ENCODE measurements around the gene DVL2. TPM values are rescaled to one million over a fixed set of nuclear protein-coding genes. Genes with fewer than 3 reads are reported as not detected.

The DVL2 gene
- polyA plus RNA-seq, 10 donors = 24.5 to 40.5 (median 34.9) TPM

- peak; percentile 100 for DNase-seq
Measured at GRCh38 chr17:7239091-7240027, 5.0 kb upstream of the DVL2 start, which contains the start of gene PHF23. PHF23 (minus strand) TSS chr17:7239457; CDS start chr17:7239279, 178 bp downstream.

DNA sequence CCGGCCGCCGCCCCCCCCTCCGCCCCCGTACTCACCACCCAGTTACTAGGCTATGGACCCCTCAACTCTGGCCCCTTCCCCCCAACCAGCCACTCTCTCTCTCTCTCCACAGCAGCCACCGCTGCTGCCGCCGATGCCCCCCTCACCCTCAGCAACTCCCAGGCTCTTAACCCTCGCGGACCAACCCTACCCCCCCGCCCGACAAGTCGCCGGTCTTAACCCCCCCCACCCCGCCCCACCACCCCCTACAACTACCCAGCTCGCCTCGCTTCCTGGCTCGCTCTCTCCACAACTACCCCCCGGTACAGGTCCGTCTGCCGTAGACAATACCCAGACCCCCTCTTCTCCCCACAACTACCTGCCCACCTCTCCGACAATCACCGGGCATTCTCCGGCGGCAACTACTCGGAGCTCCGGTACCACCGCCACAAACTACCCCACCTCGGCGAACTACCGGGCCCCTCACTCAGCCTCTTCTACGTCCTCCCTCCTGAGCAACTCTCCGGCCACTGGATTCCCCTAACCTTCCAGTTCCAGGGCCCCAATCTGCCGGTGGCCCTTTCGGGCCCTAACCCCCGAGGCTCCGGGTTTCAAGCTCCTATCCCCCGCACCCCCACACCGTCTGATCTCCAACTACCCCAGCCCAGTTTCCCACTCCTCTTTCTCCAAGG lies 4.2 kb upstream of the DVL2 start:
- peak in 1 of 3 donors; percentile 64 for DNase-seq

- peak in 2 of 3 donors; percentile 79 to 84 for DNase-seq
Measured at GRCh38 chr17:7237761-7238419, 3.6 kb upstream of the DVL2 start.

DNA sequence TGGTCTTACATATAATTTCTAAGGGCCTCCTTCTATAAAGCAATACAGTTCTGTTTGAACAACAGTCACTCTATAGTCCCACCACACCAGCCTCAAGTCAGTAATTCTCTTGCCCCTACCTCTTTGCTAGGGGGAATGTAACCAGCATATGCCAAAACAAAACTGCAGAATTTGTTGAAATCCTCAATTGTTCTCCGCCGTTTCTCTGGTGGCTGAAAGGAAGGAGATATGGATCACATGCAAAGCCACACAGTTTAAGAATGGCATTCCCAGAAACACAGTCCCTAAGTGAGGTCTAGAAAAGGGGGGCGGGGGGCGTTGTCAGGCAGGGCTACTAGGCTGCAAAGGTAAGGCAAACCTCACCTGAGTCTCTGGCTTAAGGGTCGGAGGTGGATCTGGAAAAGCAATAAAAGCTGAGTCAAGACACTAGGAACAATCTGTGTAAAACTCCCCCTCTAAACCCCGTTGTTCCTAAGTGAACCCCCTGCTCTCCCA lies 3.0 kb upstream of the DVL2 start:
- no peak for DNase-seq

DNA sequence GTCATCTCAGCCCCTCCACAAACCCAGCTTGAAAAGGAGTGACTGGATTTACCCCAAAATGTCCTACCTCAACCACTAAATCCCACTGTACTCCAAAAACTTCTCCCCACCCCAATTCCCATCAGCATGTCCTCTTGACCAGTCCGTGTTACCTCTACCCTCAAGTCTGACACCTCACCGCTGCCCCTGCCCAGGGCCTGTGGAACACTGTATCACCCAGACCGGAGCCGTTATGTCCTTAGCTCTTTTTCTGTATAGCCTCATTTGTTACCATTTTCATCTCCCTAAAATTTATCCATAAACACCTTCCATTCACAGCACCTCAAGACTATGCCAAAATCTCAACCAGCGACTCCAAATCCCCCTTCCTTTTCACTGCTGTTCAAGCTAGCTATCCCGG lies 2.5 kb upstream of the DVL2 start:
- no peak for DNase-seq

GRCh38 chr17:7235693-7236665 lies 1.7 kb upstream of the DVL2 start:
- DNase-seq = no peak

GRCh38 chr17:7233701-7234082 lies 625 bp downstream of the DVL2 start:
- no peak for DNase-seq

- no peak for DNase-seq
Measured at GRCh38 chr17:7232114-7232513, 2.2 kb downstream of the DVL2 start.

GRCh38 chr17:7229504-7229903 lies 4.8 kb downstream of the DVL2 start:
- no peak for DNase-seq

DNA sequence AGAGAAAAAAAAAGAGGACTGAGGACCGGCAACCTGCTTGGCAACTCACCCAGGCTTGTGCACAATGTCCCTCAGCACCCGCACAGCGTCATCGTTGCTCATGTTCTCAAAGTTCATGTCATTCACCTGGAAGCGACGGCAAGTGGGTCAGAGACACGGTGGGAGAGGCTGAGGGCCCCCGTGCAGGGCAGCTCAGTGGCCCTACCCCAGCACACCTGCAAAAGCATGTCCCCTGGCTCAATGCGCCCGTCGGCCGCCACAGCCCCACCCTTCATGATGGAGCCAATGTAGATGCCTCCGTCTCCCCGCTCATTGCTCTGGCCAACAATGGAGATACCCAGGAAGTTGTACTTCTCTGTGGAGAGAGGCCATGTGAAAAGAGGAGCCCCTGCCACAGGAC lies 5.4 kb downstream of the DVL2 start:
- DNase-seq = no peak

DNA sequence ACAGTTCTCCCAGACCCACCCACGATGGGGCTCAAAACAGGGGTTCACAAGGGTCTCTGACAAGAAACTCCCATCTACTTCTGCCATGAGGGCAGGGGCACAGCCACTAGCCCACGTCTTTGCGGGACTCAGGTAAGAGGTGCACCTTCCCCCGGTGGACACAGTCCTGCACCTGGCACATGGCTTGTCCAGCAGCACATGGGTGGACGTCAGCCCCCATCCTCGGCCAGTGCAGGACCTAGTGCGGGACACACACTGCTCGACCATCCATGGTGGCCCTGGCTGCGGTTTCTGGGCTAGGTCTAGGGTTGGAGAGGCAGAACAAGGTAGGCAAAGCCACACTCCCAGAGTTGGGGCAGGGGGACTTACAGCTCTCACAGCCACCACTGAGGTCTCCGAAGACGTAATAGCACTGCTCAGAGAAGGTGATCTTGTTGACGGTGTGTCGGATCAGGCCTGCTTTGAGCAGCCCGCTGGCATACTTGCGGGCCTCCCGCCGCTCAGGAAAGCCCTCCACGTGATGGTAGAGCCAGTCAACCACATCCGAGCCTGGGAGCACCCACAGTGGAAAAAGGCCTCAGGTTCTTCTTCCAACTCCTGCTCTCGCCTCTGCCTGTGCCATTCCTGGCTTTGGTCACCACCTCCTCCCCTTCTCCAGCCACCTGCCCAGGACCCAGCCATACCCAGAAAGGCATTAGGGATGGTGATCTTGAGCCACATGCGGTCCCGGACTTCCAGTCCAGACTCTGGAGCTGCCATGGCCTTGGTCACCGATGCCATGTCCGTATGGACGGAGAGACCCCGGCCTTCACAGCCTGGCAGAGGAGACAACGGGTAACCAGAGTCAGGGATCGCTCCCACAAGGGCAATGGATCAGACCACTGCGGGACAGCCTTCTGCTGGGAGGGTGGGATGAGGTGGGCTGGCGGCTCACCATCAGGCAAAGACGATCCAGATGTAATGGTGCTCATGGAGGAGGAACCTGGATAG lies 7.3 kb downstream of the DVL2 start:
- DNase-seq = no peak

DNA sequence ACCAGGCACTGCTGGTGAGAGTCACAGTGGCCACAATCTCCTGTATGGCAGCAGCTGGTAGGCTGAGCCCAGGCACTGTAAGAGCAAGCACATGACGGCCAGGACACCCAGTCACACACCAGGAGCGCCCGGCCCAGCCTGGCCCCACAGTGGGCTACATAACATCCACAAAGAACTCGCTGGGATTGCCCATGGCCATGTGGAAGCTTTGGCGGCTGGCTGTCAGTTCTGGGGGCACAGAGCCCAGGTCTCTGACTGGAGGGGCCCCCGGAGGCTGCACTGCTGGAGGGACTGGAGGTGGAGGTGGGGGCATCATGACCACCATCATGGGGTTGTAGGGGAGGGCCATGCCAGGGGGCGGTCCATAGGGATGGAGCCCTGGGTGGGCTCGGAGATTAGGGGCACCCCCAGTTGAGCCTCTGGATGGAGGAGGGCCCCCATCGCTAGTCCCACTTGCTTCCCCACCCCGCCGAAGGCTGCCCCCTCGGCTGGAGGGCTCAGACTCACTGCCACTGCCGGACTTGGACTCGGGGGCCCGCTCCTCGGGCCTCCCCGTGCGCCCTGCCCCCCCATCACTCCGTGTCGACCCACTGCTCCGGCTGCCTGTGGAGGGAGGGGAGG lies 8.5 kb downstream of the DVL2 start:
- DNase-seq = peak in 1 of 3 donors; percentile 6

- DNase-seq = peak in 1 of 3 donors; percentile 7
Measured at GRCh38 chr17:7224661-7225111, 9.6 kb downstream of the DVL2 start.

DNA sequence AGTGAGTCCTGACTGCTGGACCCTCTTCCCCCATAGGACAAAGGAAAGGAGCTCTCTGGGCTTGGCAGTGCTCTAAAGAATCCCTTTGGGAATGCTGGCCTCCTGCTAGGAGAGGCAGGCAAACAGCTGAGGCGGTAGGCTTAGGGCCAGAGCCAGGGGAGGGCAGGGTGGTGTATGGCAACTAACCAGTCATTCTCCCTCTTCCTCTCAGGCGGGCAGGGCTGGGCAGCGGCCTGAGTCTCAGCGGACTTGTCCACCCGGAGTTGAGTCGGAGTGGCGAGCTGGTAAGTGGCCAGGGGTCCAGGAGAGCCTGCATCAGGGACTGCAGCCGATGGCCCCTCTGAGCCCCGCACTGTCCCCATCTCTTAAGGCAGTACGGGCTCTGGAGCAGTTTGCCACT lies 10.2 kb downstream of the DVL2 start:
- DNase-seq = peak in 1 of 3 donors; percentile 10

DNA sequence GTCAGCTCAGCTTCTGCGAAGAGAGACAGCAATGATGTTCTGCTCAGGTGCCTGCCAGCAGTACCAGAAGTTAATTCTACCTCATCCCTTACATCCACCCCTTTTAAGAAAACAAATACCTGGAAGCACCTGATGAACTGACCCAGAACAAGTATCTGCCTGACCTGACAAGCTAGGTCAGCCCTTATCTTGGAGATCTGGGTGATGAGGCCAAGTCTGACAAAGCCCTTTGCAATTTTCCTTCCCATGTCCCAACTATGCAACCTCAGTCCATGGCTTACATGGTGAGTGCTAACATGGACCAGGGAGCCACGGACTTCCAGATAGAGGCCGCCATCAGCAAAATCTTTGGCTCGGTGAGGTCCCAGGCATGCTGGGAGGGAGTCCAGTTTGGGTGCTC lies 10.9 kb downstream of the DVL2 start:
- no peak for DNase-seq

DNA sequence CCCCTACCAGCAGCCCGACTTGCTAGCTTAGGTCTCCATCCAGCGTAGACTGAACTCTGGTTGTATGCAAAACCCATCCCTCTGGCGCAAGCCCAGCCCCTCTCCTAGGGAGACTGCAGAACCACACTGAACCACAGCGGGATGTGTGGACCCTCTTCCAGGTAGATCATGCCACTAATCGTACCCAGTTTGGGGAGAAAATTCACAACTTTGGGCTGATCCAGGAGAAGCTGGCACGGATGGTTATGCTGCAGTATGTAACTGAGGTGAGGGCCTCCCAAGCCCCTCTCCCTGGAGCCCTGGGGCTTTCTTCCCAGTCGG lies 11.4 kb downstream of the DVL2 start:
- no peak for DNase-seq

DNA sequence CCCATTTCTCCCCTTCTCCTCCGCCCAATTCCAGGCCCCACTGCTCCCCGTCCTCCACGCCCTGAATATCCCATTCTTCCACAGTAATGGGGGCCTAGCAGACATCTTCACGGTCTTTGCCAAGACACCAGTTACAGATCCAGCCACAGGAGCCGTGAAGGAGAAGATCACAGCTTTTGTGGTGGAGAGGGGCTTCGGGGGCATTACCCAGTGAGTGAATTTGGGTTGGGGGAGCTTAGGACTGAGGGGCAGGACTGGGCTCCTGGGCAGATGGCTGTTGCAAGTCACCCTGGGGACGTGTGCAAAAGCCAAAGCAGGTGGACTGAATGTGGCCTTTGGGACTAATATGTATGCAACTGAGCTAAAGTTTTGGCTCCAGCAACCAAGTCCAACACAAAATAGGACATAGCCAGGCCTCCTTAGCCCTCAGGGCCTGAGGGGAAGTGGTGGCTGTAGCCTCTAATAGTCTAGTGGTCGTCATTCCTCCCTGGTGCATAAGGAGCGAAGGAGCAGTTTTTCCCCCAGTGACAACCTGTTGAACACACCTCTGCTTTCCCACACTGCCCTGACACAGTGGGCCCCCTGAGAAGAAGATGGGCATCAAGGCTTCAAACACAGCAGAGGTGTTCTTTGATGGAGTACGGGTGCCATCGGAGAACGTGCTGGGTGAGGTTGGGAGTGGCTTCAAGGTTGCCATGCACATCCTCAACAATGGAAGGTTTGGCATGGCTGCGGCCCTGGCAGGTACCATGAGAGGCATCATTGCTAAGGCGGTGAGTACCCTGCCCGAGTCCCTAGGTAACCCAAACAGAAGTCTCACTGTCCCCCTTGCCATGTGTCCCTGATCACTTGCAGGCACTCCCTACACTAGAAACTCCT lies 12.0 kb downstream of the DVL2 start:
- DNase-seq = peak in 1 of 3 donors; percentile 45

All from muscle of back (tissue), 11 donors.